Spinal cord (tissue), 10 donors: ENCODE measurements around the gene SPAAR. TPM values are rescaled to one million over a fixed set of nuclear protein-coding genes. Genes with fewer than 3 reads are reported as not detected.

ENCODE experiments used
- DNase-seq, 6 donors: peaks; one replicate each; pipeline versions ENCODE4 v3.0.0 to v3.0.0-alpha.2; 2013 to 2015; ENCODE audit warnings: low spot score in 6 of 6, low read depth in 4 of 6
- H3K27ac ChIP-seq: one replicate; pipeline ENCODE4 v1.5.1; 2013; ENCODE audit warnings: low read depth, low read length, control low read depth
- H3K27me3 ChIP-seq: one replicate; pipeline ENCODE4 v1.6.1; 2013; ENCODE audit warnings: low read length; ENCODE audit not compliant: control insufficient read depth, insufficient read depth
- H3K36me3 ChIP-seq: one replicate; pipeline ENCODE4 v1.6.1; 2013; ENCODE audit warnings: low read length; ENCODE audit not compliant: control insufficient read depth, insufficient read depth
- H3K4me1 ChIP-seq: one replicate; pipeline ENCODE4 v1.6.1; 2013; ENCODE audit warnings: low read length; ENCODE audit not compliant: control insufficient read depth, insufficient read depth
- H3K4me3 ChIP-seq: one replicate; pipeline ENCODE4 v1.5.1; 2013; ENCODE audit warnings: low read depth, low read length, control low read depth
- H3K9me3 ChIP-seq: one replicate; pipeline ENCODE4 v1.6.1; 2013; ENCODE audit warnings: low read length; ENCODE audit not compliant: control insufficient read depth, insufficient read depth
- WGBS: methylation state at CpG from one replicate; pipeline ENCODE4 v1.1.5; 2013; ENCODE audit warnings: missing lambda C conversion rate; ENCODE audit not compliant: insufficient coverage; 5-methylcytosine and 5-hydroxymethylcytosine counted together
- polyA plus RNA-seq, 2 donors: library from polyadenylated mRNA; unstranded; fragments of 120-200 nt; gene quantifications; one replicate each; pipeline ENCODE4 v1.2.1, GENCODE V29; 2013; ENCODE audit not compliant: insufficient read length in 2 of 2
- total RNA-seq, 2 donors: library from RNA; depleted of rRNA in 1 of 2; stranded (reverse); fragments of 120-200 nt in 1 of 2; fragments of >200 nt in 1 of 2; gene quantifications; one replicate each; pipeline versions ENCODE4 v1.2.3 to v1.2.4, GENCODE V29; 2013 to 2014
- donor health status: healthy.

Gene SPAAR
- total and polyA plus RNA-seq, 4 donors = 0.69 to 1.8 (median 1.2) TPM

- DNase-seq = no peak
- Histone ChIP-seq H3K27me3 (no peaks in the 10 kb centered on the region), H3K27ac (no peak overlapping the region), H3K4me1 (no peaks in the 10 kb centered on the region), H3K9me3 (no peaks in the 10 kb centered on the region), H3K4me3 (no peak overlapping the region), H3K36me3 (no peaks in the 10 kb centered on the region)
Measured at GRCh38 chr9:35898337-35898736, 11.0 kb upstream of the SPAAR start.

GRCh38 chr9:35899021-35899420 is 10.3 kb upstream of the SPAAR start:
- no peaks in the 10 kb centered on the region for H3K9me3 ChIP-seq
- H3K27me3 ChIP-seq = no peaks in the 10 kb centered on the region
- H3K27ac ChIP-seq = no peak overlapping the region
- H3K4me1 ChIP-seq = peaks cover under 1% of the 10 kb centered on the region
- DNase-seq = no peak
- no peak overlapping the region for H3K4me3 ChIP-seq
- WGBS = no CpG with 5 or more reads among the region's 2 CpGs
- H3K36me3 ChIP-seq = no peaks in the 10 kb centered on the region

- 30% methylated on average over 2 of the region's 3 CpGs for WGBS
- peak in 2 of 6 donors; percentile 74 to 85 for DNase-seq
- H3K9me3 ChIP-seq = no peaks in the 10 kb centered on the region
Measured at GRCh38 chr9:35903049-35903448, 6.2 kb upstream of the SPAAR start.

GRCh38 chr9:35904338-35904737 is 5.0 kb upstream of the SPAAR start:
- H3K27ac ChIP-seq = no peak overlapping the region
- no peaks in the 10 kb centered on the region for H3K9me3 ChIP-seq
- peaks cover 2% of the 10 kb centered on the region for H3K27me3 ChIP-seq
- peaks cover 52% of the 10 kb centered on the region for H3K4me1 ChIP-seq
- H3K36me3 ChIP-seq = no peaks in the 10 kb centered on the region
- 62% methylated on average over 4 of the region's 8 CpGs for WGBS
- no peak overlapping the region for H3K4me3 ChIP-seq
- DNase-seq = no peak

More at GRCh38 chr9:35903049-35903448, 6.2 kb upstream of the SPAAR start:
- peaks cover 40% of the 10 kb centered on the region for H3K4me1 ChIP-seq
- no peaks in the 10 kb centered on the region for H3K27me3 ChIP-seq
- no peak overlapping the region for H3K27ac ChIP-seq
- no peak overlapping the region for H3K4me3 ChIP-seq
- no peaks in the 10 kb centered on the region for H3K36me3 ChIP-seq

- Histone ChIP-seq H3K9me3 (no peaks in the 10 kb centered on the region), H3K27ac (peak overlapping the region; percentile 96)
Measured at GRCh38 chr9:35905051-35905781, 4.1 kb upstream of the SPAAR start.

GRCh38 chr9:35905912-35906679 is 3.2 kb upstream of the SPAAR start, which contains the start of gene HRCT1:
Gene HRCT1, plus strand, starts transcription at chr9:35906202. Its CDS starts 86 bp downstream, at chr9:35906288.
- no peaks in the 10 kb centered on the region for H3K9me3 ChIP-seq
- 50% methylated on average over 11 of the region's 30 CpGs for WGBS
- H3K27ac ChIP-seq = peak within 1 kb of the TSS; percentile 96
- H3K36me3 ChIP-seq = peaks cover 3% of the 10 kb centered on the region
- peaks cover 60% of the 10 kb centered on the region for H3K4me1 ChIP-seq
- H3K27me3 ChIP-seq = peaks cover 2% of the 10 kb centered on the region
- H3K4me3 ChIP-seq = no peak within 1 kb of the TSS
- peak in 4 of 6 donors; percentile 42 to 89 (median 54) for DNase-seq

More at GRCh38 chr9:35905051-35905781, 4.1 kb upstream of the SPAAR start:
- H3K36me3 ChIP-seq = peaks cover 2% of the 10 kb centered on the region
- H3K27me3 ChIP-seq = peaks cover 2% of the 10 kb centered on the region
- peaks cover 60% of the 10 kb centered on the region for H3K4me1 ChIP-seq
- WGBS = 76% methylated on average over 8 of the region's 8 CpGs
- DNase-seq = no peak
- no peak overlapping the region for H3K4me3 ChIP-seq

GRCh38 chr9:35906923-35907699 is 2.2 kb upstream of the SPAAR start:
- Histone ChIP-seq H3K36me3 (peaks cover 3% of the 10 kb centered on the region), H3K27ac (peak overlapping the region; percentile 96), H3K4me3 (no peak overlapping the region), H3K9me3 (no peaks in the 10 kb centered on the region), H3K4me1 (peaks cover 60% of the 10 kb centered on the region), H3K27me3 (peaks cover 2% of the 10 kb centered on the region)
- DNase-seq = peak in 1 of 6 donors; percentile 72
- 41% methylated on average over 13 of the region's 14 CpGs for WGBS

- Histone ChIP-seq H3K4me1 (peaks cover 62% of the 10 kb centered on the region), H3K9me3 (no peaks in the 10 kb centered on the region), H3K4me3 (no peak overlapping the region), H3K36me3 (peaks cover 3% of the 10 kb centered on the region), H3K27ac (peak overlapping the region; percentile 96), H3K27me3 (peaks cover 2% of the 10 kb centered on the region)
- peak in 3 of 6 donors; percentile 38 to 91 (median 79) for DNase-seq
- 26% methylated on average over 7 of the region's 13 CpGs for WGBS
Measured at GRCh38 chr9:35907711-35908503, 1.4 kb upstream of the SPAAR start.
